Sigmoid colon (tissue), 4 donors: ENCODE data around the gene SLC1A5.

Source experiments
- EP300 ChIP-seq, 4 donors: sonication (generic); formaldehyde crosslinking; IDR thresholded peaks; one replicate each; pipeline ENCODE4 v1.6.1; 2017; ENCODE audit warnings: antibody characterized with exemption in 4 of 4
- POLR2A ChIP-seq, 2 donors: fragments of 450-650 bp; IDR thresholded peaks; one replicate each; pipeline ENCODE4 v1.6.1; 2016; ENCODE audit warnings: antibody characterized with exemption in 2 of 2, mild to moderate bottlenecking in 2 of 2, moderate library complexity in 2 of 2
- POLR2AphosphoS5 ChIP-seq, 4 donors: sonication (generic); formaldehyde crosslinking; IDR thresholded peaks; one replicate each; pipeline ENCODE4 v1.6.1; 2017; ENCODE audit warnings: antibody characterized with exemption in 4 of 4
- TF ChIP-seq, protein P1 (sequence below), 4 experiments: fragments of 450-650 bp in 3 of 4; fragments of 200-600 bp in 1 of 4; IDR thresholded peaks; one replicate each; pipeline ENCODE4 v1.5.1; 2016 to 2019; ENCODE audit warnings: antibody characterized with exemption in 4 of 4, mild to moderate bottlenecking in 3 of 4, moderate library complexity in 2 of 4

DNA sequence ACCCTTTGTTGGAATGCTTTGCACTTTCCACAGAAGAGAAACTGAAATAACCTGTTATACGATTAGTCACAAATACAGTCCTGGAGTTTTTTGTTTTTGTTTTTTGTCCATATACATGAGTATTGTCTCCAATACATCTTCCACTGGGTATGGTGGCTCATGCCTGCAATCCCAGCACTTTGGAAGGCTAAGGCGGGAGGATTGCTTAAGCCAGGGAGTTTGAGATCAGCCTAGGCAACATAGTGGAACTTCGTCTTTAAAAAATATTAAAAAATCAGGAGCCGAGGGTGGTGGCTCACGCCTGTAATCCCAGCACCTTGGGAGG is 37.3 kb upstream of the SLC1A5 start:
- TF ChIP-seq, protein P1, sequence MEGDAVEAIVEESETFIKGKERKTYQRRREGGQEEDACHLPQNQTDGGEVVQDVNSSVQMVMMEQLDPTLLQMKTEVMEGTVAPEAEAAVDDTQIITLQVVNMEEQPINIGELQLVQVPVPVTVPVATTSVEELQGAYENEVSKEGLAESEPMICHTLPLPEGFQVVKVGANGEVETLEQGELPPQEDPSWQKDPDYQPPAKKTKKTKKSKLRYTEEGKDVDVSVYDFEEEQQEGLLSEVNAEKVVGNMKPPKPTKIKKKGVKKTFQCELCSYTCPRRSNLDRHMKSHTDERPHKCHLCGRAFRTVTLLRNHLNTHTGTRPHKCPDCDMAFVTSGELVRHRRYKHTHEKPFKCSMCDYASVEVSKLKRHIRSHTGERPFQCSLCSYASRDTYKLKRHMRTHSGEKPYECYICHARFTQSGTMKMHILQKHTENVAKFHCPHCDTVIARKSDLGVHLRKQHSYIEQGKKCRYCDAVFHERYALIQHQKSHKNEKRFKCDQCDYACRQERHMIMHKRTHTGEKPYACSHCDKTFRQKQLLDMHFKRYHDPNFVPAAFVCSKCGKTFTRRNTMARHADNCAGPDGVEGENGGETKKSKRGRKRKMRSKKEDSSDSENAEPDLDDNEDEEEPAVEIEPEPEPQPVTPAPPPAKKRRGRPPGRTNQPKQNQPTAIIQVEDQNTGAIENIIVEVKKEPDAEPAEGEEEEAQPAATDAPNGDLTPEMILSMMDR (IDR thresholded peaks at IDR 0.05), result no peak
- no peak for TF ChIP-seq POLR2A (IDR thresholded peaks at IDR 0.05)
- TF ChIP-seq POLR2AphosphoS5 (IDR thresholded peaks at IDR 0.05), result no peak
- no peak for TF ChIP-seq EP300 (IDR thresholded peaks at IDR 0.05)
